Pulmonary artery endothelial cell (primary cell): Measurements from ENCODE around the gene POMC. TPM values are rescaled to one million over a fixed set of nuclear protein-coding genes. Genes with fewer than 3 reads are reported as not detected.
"Not testable (repeated sequence)": the region's sequence is repeated elsewhere in the genome, so short reads cannot be mapped to it uniquely, and the experiment has no call there.

ENCODE experiments used
- DNase-seq: peaks from one replicate; pipeline ENCODE4 v3.0.0-alpha.2; 2011; ENCODE audit warnings: low read depth, low spot score
- total RNA-seq: library from RNA; depleted of rRNA; stranded (reverse); fragments of >200 nt; gene quantifications from 2 replicates; pipeline ENCODE4 v1.2.3, GENCODE V29; 2014

Gene POMC
- total RNA-seq, 1 donor from 2014 or later, result 0.13 TPM

- DNase-seq, result no peak
These were observed 8.3 kb upstream of the POMC start for GRCh38 chr2:25176541-25177181.

GRCh38 chr2:25176138-25176537 lies 7.8 kb upstream of the POMC start:
- no peak for DNase-seq

DNA sequence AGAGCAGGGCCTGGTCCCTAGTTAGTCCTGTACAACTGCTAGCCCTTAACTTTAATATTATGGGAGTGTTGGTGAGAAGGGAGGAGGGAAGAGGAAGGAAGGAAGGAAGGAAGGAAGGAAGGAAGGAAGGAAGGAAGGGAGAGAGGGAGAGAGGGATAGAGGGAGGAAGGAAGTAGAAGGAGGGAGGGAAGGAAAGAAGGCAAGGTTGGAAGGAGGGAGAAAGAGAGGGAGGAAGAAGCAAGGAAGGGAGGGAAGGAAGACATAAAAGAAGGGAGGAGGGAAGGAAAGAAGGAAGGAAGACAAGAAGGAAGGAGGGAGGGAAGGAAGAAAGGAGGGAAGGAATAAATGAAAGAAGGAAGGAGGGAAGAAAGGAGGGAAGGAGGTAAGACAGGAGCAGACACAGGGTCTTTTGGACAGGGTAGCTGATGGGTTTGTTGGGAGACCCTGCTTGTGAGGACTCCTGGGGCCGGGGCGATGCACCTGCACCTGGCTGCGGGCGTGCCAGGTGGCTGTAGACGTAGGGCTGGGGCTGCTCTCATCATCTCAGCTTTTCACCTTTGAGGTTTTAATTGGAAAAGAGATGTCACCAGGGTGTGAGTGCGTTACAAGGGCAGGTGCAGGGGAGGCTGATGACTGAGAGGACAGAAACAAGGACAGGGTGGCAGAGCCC lies 5.9 kb upstream of the POMC start:
- DNase-seq, result no peak

- no peak for DNase-seq
These were observed 5.3 kb upstream of the POMC start for GRCh38 chr2:25173719-25174118.

DNA sequence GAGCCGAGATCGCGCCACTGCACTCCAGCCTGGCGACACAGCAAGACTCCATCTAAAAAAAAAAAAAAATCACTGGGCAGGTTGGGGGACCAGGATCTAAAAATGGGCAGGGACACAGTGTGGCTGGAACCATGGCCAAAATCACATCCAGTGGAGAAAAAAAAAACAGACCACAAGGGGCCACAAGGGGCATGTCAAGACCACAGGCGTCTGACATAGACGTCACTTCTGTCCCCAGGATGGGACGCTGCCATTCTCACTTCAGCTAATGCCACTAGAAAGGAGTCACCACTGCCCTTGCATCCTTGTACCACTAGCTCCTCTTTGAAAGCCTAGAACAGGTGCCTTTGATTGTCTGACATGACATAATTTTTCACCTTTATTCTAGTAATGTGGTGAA lies 2.5 kb upstream of the POMC start:
- no peak for DNase-seq

- DNase-seq, result no peak
These were observed 692 bp upstream of the POMC start for GRCh38 chr2:25169073-25169470.

DNA sequence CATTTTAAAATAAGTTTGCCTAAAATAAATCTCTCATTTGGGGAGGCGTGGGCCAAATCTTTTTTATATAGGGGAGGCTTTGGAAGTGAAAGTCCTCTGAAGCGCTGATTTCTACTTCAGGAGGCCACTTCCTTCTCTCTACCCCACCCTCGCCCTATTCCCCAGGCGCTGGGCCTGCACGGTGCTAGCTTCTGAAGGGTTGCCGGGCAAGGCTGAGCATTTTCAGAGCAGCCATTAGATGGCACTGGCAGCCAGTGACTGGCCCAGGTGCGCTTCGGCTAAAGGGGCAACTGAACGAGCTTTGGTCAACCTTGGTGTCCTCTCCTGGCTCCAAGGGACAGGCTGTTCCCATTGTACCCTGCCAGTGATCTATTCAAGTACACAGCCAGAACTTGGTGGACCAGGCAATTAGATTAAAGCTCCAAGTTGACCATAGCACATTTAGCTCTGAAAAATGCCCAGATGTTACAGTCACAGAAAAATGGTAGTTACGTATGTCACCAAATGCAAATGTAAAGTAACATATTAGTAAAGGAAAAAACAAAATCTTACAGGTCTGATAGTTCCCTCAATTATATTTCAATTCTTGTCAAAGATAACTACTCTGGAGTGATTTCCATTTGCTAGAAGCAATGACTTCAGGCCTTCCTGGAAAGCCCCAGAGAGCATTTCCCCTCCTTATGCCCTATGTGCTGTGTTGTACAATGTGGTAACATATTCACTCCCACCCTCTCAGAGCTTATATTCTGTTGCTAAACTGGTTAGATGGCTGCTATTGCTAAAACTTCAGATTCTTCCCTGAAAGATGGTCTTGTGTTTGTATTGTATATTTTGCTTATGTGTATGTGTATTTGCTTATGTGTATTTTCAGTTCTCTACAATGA lies 2.1 kb downstream of the POMC start:
- no peak for DNase-seq

- DNase-seq, result no peak
These were observed 3.8 kb downstream of the POMC start for GRCh38 chr2:25164561-25164960.

GRCh38 chr2:25162061-25162460 lies 6.3 kb downstream of the POMC start:
- DNase-seq, result not testable (repeated sequence)

DNA sequence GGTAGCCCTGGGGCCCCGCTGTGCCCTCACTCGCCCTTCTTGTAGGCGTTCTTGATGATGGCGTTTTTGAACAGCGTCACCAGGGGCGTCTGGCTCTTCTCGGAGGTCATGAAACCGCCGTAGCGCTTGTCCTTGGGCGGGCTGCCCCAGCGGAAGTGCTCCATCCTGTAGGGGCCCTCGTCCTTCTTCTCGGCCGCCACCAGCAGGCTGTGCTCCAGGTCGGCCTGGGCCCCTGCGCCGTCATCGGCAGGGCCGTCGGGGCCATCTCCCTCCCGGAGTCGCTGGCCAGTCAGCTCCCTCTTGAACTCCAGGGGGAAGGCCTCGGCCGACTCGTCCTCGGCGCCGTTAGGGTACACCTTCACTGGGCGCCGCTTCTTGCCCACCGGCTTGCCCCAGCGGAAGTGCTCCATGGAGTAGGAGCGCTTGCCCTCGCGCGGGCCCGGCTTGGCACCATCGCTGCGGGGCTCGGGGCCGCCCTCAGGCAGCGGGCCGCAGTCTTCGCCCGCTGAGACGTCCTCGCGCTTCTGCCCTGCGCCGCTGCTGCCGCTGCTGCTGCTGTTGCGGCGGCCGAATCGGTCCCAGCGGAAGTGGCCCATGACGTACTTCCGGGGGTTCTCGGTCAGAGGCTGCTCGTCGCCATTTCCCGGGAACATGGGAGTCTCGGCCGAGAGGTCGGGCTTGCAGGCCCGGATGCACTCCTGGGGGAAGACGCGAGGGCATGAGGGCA lies 7.2 kb downstream of the POMC start:
- no peak for DNase-seq

DNA sequence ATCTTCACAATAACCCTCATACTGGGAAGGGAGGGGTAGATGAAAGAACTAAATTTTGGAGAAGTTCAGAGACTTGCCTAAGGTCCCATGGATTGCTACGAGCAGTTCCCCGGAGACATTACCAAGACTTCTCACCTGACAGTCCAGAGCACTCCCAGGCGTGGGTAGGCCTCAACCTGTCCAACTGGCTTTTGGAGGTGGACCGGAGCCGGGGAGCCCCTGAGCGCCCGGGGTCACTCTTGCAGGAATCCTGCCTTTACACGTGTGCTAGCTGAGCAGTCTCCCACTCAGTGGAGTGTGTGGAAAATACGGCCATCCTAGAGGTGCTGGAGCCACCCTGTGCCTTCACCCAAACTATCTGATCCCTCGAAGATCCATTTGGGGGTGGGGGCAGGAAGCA lies 8.0 kb downstream of the POMC start:
- no peak for DNase-seq

GRCh38 chr2:25159949-25160348 lies 8.4 kb downstream of the POMC start:
- no peak for DNase-seq

- no peak for DNase-seq
These were observed 10.1 kb downstream of the POMC start for GRCh38 chr2:25158096-25158852.

DNA sequence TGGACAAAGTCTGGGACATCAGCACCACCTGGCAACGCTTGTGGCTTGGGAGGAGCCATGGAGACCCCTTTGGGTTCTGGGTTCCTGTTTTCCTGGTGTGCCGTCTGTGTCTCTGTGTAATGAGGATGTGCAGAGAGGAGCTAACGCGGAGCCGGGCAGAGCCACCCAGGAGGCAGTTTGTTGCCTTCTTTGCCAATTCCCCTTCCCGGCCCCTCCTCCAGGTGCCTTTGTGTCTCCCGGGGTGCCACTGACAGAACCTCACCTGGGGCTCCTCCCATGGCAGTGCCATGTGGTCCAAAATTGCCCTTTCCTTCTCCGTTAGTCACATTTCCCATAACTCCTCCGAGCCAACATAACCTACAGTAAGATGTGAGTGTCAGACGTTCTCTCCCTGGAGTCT lies 13.0 kb downstream of the POMC start:
- no peak for DNase-seq

- DNase-seq, result no peak
These were observed 16.7 kb downstream of the POMC start for GRCh38 chr2:25151718-25152117.

- DNase-seq, result not testable (repeated sequence)
These were observed 17.4 kb downstream of the POMC start for GRCh38 chr2:25150993-25151392.

DNA sequence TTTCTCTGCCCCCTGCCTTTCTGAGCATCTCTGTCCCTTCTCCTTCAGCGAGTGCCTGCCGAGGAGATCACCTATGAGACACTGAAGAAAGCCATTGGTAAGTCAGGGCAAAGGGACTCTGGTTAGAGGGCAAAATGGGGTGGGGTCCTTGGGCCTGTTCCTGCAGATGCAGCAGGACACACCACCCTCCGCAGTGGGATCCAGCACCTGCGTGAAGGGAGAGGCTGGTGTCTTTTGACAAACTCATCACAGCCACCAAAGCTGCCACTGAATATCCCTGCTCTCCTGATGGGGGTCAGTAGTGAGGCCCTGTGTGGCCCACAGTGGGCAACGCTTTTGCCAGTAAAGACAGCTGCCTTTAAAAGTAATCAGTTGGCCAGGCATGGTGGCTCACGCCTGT lies 18.7 kb downstream of the POMC start:
- no peak for DNase-seq

DNA sequence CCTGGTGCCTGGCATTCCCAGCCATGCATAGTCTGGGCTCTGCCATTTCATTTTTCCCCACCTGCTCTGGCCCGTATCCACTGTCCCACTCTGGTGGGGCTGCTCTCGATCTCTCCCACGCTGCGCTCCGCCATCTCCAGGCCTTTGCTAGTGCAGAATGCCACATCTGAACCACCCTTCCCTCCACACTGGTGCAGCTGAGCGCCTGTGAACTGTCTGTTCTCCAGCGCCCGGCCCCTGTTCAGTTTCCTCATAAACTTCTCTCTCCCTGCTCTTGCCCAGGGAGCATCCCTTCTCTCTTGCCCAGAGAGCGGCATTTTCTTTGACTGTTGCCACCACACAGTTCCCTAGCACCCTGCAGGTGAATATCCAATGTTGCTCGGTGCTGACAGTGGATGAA lies 21.5 kb downstream of the POMC start:
- DNase-seq, result no peak

GRCh38 chr2:25145803-25146202 lies 22.6 kb downstream of the POMC start:
- no peak for DNase-seq

DNA sequence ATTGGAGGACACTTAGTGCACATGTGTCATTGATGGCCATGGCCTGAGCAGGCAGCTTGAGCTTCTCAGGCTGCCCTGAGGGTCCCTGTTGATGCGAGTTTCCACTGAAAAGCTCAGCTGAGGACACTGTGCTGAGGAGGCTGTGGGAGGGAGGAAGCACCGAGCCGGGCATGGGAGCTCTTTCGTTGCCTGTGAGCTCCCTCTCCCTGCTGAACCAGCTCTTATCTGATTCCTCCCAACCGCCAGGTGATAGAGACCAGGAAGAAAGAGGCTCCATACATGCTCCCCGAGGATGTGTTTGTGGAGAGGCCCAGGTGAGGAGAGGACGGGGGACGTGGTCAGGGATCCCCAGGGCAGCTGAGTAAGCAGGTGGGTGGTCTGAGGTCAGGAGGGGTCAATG lies 27.3 kb downstream of the POMC start:
- DNase-seq, result no peak

GRCh38 chr2:25140535-25140934 lies 27.8 kb downstream of the POMC start:
- not testable (repeated sequence) for DNase-seq
